ENCODE results near the gene CHST10. TPM values are rescaled to one million over a fixed set of nuclear protein-coding genes. Genes with fewer than 3 reads are reported as not detected.

CHST10 gene
- total RNA-seq, 1 experiment from 2014 or later: 22.6 TPM

- Histone ChIP-seq H3K9ac (ENCODE audit: low read length) (no peak overlapping the region), H3K27ac (ENCODE audit: low read length) (no peak overlapping the region), H3K4me1 (ENCODE audit: low read length) (peaks cover 5% of the 10 kb centered on the region; the same call in 1 of the 2 replicates), H3K9me3 (ENCODE audit: low read length) (no peaks in the 10 kb centered on the region), H3K9me2 (replicated peaks; ENCODE audit: insufficient read depth, low read length) (no peaks in the 10 kb centered on the region), H3K4me3 (ENCODE audit: low read length) (no peak overlapping the region), H3K4me2 (ENCODE audit: low read depth, low read length, poor library complexity, severe bottlenecking) (no peak overlapping the region), H3K79me2 (ENCODE audit: low read length) (no peaks in the 10 kb centered on the region), H2AFZ (ENCODE audit: low read length) (no peak overlapping the region), H3K36me3 (ENCODE audit: insufficient read depth, low read length) (no peaks in the 10 kb centered on the region), H3K27me3 (ENCODE audit: low read length) (no peaks in the 10 kb centered on the region), H4K20me1 (ENCODE audit: insufficient read depth, low read depth, low read length) (no peaks in the 10 kb centered on the region)
- no peak for DNase-seq
These were observed 5.0 kb upstream of the CHST10 start for GRCh38 chr2:100422320-100423055.

GRCh38 chr2:100419915-100420314 is 2.4 kb upstream of the CHST10 start:
- no peak overlapping the region for H3K4me2 ChIP-seq (ENCODE audit: low read depth, low read length, poor library complexity, severe bottlenecking)
- no peaks in the 10 kb centered on the region for H3K36me3 ChIP-seq (ENCODE audit: insufficient read depth, low read length)
- H3K9me2 ChIP-seq (replicated peaks; ENCODE audit: insufficient read depth, low read length): no peaks in the 10 kb centered on the region
- H2AFZ ChIP-seq (ENCODE audit: low read length): no peak overlapping the region
- H3K27me3 ChIP-seq (ENCODE audit: low read length): no peaks in the 10 kb centered on the region
- H3K27ac ChIP-seq (ENCODE audit: low read length): no peak overlapping the region
- H3K4me3 ChIP-seq (ENCODE audit: low read length): no peak overlapping the region
- DNase-seq: no peak
- H3K79me2 ChIP-seq (ENCODE audit: low read length): peaks cover 21% of the 10 kb centered on the region
- H3K9me3 ChIP-seq (ENCODE audit: low read length): no peaks in the 10 kb centered on the region
- no peak overlapping the region for H3K9ac ChIP-seq (ENCODE audit: low read length)
- no peaks in the 10 kb centered on the region for H4K20me1 ChIP-seq (ENCODE audit: insufficient read depth, low read depth, low read length)
- peaks cover 23% of the 10 kb centered on the region for H3K4me1 ChIP-seq (ENCODE audit: low read length)

- Histone ChIP-seq H3K9ac (ENCODE audit: low read length) (no peak overlapping the region), H3K36me3 (ENCODE audit: insufficient read depth, low read length) (0 out of 2 replicates have a peak, but pooled peaks cover 10% of the 10 kb centered on the region), H4K20me1 (ENCODE audit: insufficient read depth, low read depth, low read length) (no peaks in the 10 kb centered on the region), H3K79me2 (ENCODE audit: low read length) (peaks cover 35% of the 10 kb centered on the region), H3K9me3 (ENCODE audit: low read length) (no peaks in the 10 kb centered on the region), H3K4me3 (ENCODE audit: low read length) (no peak overlapping the region), H3K4me1 (ENCODE audit: low read length) (peaks cover 30% of the 10 kb centered on the region), H2AFZ (ENCODE audit: low read length) (no peak overlapping the region; the same call in 1 of the 2 replicates), H3K4me2 (ENCODE audit: low read depth, low read length, poor library complexity, severe bottlenecking) (no peak overlapping the region), H3K27me3 (ENCODE audit: low read length) (no peaks in the 10 kb centered on the region), H3K27ac (ENCODE audit: low read length) (no peak overlapping the region), H3K9me2 (replicated peaks; ENCODE audit: insufficient read depth, low read length) (no peaks in the 10 kb centered on the region)
- DNase-seq: no peak
These were observed 1.0 kb upstream of the CHST10 start for GRCh38 chr2:100418406-100418962.

DNA sequence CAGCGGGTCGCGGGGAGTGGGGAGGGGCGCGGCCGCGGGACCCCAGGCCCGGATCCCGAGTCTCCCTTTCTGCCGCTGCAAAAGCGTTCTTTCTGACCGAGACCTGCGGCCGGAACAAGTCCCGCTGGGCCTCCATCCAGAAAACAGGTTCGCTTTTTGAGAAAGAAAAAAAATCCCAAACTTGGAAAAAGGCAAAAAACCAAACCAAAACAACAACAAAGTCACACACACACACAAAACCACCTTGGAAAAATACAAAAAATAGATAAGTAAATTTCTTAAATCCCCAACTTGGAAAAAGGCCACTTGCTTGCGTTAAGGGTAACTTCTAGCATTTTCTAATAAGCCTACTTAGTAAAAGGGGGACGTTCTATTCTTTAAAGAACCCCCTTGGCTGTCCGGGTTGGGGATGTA is 250 bp upstream of the CHST10 start:
- peaks cover 30% of the 10 kb centered on the region for H3K4me1 ChIP-seq (ENCODE audit: low read length)
- 0 out of 2 replicates have a peak, but pooled peaks cover 10% of the 10 kb centered on the region for H3K36me3 ChIP-seq (ENCODE audit: insufficient read depth, low read length)
- no peaks in the 10 kb centered on the region for H3K27me3 ChIP-seq (ENCODE audit: low read length)
- DNase-seq: no peak
- peak overlapping the region; percentile 95 for H3K4me2 ChIP-seq (ENCODE audit: low read depth, low read length, poor library complexity, severe bottlenecking)
- H3K9ac ChIP-seq (ENCODE audit: low read length): peak overlapping the region; percentile 84
- H3K79me2 ChIP-seq (ENCODE audit: low read length): peaks cover 42% of the 10 kb centered on the region
- peak overlapping the region; percentile 76 for H3K4me3 ChIP-seq (ENCODE audit: low read length)
- H2AFZ ChIP-seq (ENCODE audit: low read length): peak overlapping the region; percentile 72
- no peaks in the 10 kb centered on the region for H3K9me3 ChIP-seq (ENCODE audit: low read length)
- no peak overlapping the region for H3K27ac ChIP-seq (ENCODE audit: low read length)
- no peaks in the 10 kb centered on the region for H4K20me1 ChIP-seq (ENCODE audit: insufficient read depth, low read depth, low read length)
- H3K9me2 ChIP-seq (replicated peaks; ENCODE audit: insufficient read depth, low read length): no peaks in the 10 kb centered on the region

- Histone ChIP-seq H3K9me2 (replicated peaks; ENCODE audit: insufficient read depth, low read length) (no peaks in the 10 kb centered on the region), H3K4me1 (ENCODE audit: low read length) (peaks cover 30% of the 10 kb centered on the region), H3K9ac (ENCODE audit: low read length) (peak overlapping the region; percentile 84), H3K4me2 (ENCODE audit: low read depth, low read length, poor library complexity, severe bottlenecking) (peak overlapping the region; percentile 95), H4K20me1 (ENCODE audit: insufficient read depth, low read depth, low read length) (no peaks in the 10 kb centered on the region), H3K9me3 (ENCODE audit: low read length) (no peaks in the 10 kb centered on the region), H3K27me3 (ENCODE audit: low read length) (no peaks in the 10 kb centered on the region), H3K27ac (ENCODE audit: low read length) (peak overlapping the region; percentile 13; the same call in 1 of the 2 replicates), H3K79me2 (ENCODE audit: low read length) (peaks cover 55% of the 10 kb centered on the region), H2AFZ (ENCODE audit: low read length) (peak overlapping the region; percentile 45; the same call in 1 of the 2 replicates), H3K36me3 (ENCODE audit: insufficient read depth, low read length) (0 out of 2 replicates have a peak, but pooled peaks cover 10% of the 10 kb centered on the region), H3K4me3 (ENCODE audit: low read length) (peak overlapping the region; percentile 76)
- peak; percentile 44 for DNase-seq
These were observed 1.0 kb downstream of the CHST10 start for GRCh38 chr2:100416397-100416934.

DNA sequence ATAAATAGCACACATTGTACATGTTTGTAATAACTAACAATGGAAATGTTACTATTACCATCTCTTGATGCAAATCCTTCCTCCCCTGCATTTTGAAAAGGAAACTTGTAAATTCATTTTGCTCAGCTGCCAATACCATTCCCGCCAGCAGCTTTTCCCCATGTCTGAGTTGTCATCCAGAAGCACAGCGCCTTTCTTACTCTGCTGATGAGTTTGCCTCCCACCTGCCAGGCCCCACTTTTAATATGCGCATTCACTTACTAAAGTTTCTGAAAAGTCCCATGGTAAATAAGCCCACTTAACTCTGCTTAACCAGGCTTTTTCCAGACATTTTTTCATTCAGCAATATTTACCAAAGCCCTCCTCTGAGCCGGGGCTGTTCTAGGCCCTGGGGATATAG is 3.9 kb downstream of the CHST10 start:
- H3K9ac ChIP-seq (ENCODE audit: low read length): no peak overlapping the region
- H3K36me3 ChIP-seq (ENCODE audit: insufficient read depth, low read length): 0 out of 2 replicates have a peak, but pooled peaks cover 10% of the 10 kb centered on the region
- no peaks in the 10 kb centered on the region for H3K27me3 ChIP-seq (ENCODE audit: low read length)
- no peak overlapping the region for H3K4me3 ChIP-seq (ENCODE audit: low read length)
- H4K20me1 ChIP-seq (ENCODE audit: insufficient read depth, low read depth, low read length): no peaks in the 10 kb centered on the region
- peaks cover 82% of the 10 kb centered on the region for H3K79me2 ChIP-seq (ENCODE audit: low read length)
- no peak overlapping the region for H2AFZ ChIP-seq (ENCODE audit: low read length)
- no peaks in the 10 kb centered on the region for H3K9me3 ChIP-seq (ENCODE audit: low read length)
- H3K27ac ChIP-seq (ENCODE audit: low read length): no peak overlapping the region
- H3K4me1 ChIP-seq (ENCODE audit: low read length): peaks cover 30% of the 10 kb centered on the region
- no peaks in the 10 kb centered on the region for H3K9me2 ChIP-seq (replicated peaks; ENCODE audit: insufficient read depth, low read length)
- H3K4me2 ChIP-seq (ENCODE audit: low read depth, low read length, poor library complexity, severe bottlenecking): no peak overlapping the region
- DNase-seq: no peak

DNA sequence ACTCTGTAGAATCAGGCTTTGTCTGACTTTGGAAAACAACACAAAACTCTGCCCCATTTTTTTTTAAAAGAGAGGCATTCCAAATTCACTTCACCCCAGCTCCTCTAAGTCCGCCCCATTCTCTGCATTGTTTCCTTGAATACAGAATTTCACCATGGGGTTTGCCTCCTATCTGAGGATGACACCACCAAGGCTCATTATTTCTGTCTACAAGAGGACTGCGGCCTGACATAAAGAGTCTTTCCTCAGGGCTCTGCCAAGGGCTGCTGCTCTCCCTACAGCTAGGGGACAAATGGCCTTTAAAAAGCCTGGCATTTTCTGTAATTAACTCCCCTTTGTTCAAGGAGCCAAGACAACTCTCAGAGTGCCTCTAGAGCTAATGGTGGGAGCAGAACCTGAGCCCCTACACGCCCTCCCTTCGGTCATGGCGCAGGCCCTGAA is 4.6 kb downstream of the CHST10 start:
- Histone ChIP-seq H3K36me3 (ENCODE audit: insufficient read depth, low read length) (0 out of 2 replicates have a peak, but pooled peaks cover 10% of the 10 kb centered on the region), H3K9me2 (replicated peaks; ENCODE audit: insufficient read depth, low read length) (no peaks in the 10 kb centered on the region), H3K9me3 (ENCODE audit: low read length) (no peaks in the 10 kb centered on the region), H3K27me3 (ENCODE audit: low read length) (no peaks in the 10 kb centered on the region), H3K9ac (ENCODE audit: low read length) (no peak overlapping the region), H4K20me1 (ENCODE audit: insufficient read depth, low read depth, low read length) (no peaks in the 10 kb centered on the region), H3K27ac (ENCODE audit: low read length) (no peak overlapping the region), H2AFZ (ENCODE audit: low read length) (no peak overlapping the region), H3K4me2 (ENCODE audit: low read depth, low read length, poor library complexity, severe bottlenecking) (no peak overlapping the region), H3K4me1 (ENCODE audit: low read length) (peaks cover 28% of the 10 kb centered on the region), H3K4me3 (ENCODE audit: low read length) (no peak overlapping the region), H3K79me2 (ENCODE audit: low read length) (peaks cover 87% of the 10 kb centered on the region)
- no peak for DNase-seq

GRCh38 chr2:100412466-100412865 is 5.0 kb downstream of the CHST10 start:
- Histone ChIP-seq H3K79me2 (ENCODE audit: low read length) (peaks cover 91% of the 10 kb centered on the region), H3K4me1 (ENCODE audit: low read length) (peaks cover 25% of the 10 kb centered on the region), H2AFZ (ENCODE audit: low read length) (no peak overlapping the region), H3K9me3 (ENCODE audit: low read length) (no peaks in the 10 kb centered on the region), H3K27ac (ENCODE audit: low read length) (no peak overlapping the region), H4K20me1 (ENCODE audit: insufficient read depth, low read depth, low read length) (no peaks in the 10 kb centered on the region), H3K4me2 (ENCODE audit: low read depth, low read length, poor library complexity, severe bottlenecking) (no peak overlapping the region), H3K27me3 (ENCODE audit: low read length) (no peaks in the 10 kb centered on the region), H3K9me2 (replicated peaks; ENCODE audit: insufficient read depth, low read length) (no peaks in the 10 kb centered on the region), H3K9ac (ENCODE audit: low read length) (no peak overlapping the region), H3K4me3 (ENCODE audit: low read length) (no peak overlapping the region), H3K36me3 (ENCODE audit: insufficient read depth, low read length) (peaks cover 10% of the 10 kb centered on the region; the same call in 1 of the 2 replicates)
- no peak for DNase-seq
